ENCODE data around the gene ITPRID1.

DNA sequence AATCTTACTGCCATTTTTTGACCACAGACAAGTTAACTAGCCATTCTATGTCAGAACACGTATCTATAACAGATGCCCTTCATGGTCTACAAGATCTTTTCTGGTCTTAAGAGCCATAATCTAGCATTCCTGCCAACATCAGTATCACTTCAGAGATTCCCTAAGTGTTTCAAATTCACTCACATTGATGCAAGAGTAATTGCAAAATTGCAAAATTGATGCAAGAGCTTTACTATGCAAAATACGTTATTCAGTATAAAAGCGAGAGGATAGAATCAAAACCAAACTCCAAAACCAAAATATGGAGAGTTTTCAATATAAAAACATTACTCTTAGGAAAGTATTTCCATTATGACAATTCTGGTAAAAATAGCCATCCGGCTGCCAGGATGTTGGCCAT, 135.0 kb downstream of the ITPRID1 start:
- TF ChIP-seq, protein P1, sequence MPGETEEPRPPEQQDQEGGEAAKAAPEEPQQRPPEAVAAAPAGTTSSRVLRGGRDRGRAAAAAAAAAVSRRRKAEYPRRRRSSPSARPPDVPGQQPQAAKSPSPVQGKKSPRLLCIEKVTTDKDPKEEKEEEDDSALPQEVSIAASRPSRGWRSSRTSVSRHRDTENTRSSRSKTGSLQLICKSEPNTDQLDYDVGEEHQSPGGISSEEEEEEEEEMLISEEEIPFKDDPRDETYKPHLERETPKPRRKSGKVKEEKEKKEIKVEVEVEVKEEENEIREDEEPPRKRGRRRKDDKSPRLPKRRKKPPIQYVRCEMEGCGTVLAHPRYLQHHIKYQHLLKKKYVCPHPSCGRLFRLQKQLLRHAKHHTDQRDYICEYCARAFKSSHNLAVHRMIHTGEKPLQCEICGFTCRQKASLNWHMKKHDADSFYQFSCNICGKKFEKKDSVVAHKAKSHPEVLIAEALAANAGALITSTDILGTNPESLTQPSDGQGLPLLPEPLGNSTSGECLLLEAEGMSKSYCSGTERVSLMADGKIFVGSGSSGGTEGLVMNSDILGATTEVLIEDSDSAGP (CRISPR knock-in tag; IDR thresholded peaks at IDR 0.05; ENCODE audit: borderline replicate concordance), result no peak
- TF ChIP-seq, protein P2, sequence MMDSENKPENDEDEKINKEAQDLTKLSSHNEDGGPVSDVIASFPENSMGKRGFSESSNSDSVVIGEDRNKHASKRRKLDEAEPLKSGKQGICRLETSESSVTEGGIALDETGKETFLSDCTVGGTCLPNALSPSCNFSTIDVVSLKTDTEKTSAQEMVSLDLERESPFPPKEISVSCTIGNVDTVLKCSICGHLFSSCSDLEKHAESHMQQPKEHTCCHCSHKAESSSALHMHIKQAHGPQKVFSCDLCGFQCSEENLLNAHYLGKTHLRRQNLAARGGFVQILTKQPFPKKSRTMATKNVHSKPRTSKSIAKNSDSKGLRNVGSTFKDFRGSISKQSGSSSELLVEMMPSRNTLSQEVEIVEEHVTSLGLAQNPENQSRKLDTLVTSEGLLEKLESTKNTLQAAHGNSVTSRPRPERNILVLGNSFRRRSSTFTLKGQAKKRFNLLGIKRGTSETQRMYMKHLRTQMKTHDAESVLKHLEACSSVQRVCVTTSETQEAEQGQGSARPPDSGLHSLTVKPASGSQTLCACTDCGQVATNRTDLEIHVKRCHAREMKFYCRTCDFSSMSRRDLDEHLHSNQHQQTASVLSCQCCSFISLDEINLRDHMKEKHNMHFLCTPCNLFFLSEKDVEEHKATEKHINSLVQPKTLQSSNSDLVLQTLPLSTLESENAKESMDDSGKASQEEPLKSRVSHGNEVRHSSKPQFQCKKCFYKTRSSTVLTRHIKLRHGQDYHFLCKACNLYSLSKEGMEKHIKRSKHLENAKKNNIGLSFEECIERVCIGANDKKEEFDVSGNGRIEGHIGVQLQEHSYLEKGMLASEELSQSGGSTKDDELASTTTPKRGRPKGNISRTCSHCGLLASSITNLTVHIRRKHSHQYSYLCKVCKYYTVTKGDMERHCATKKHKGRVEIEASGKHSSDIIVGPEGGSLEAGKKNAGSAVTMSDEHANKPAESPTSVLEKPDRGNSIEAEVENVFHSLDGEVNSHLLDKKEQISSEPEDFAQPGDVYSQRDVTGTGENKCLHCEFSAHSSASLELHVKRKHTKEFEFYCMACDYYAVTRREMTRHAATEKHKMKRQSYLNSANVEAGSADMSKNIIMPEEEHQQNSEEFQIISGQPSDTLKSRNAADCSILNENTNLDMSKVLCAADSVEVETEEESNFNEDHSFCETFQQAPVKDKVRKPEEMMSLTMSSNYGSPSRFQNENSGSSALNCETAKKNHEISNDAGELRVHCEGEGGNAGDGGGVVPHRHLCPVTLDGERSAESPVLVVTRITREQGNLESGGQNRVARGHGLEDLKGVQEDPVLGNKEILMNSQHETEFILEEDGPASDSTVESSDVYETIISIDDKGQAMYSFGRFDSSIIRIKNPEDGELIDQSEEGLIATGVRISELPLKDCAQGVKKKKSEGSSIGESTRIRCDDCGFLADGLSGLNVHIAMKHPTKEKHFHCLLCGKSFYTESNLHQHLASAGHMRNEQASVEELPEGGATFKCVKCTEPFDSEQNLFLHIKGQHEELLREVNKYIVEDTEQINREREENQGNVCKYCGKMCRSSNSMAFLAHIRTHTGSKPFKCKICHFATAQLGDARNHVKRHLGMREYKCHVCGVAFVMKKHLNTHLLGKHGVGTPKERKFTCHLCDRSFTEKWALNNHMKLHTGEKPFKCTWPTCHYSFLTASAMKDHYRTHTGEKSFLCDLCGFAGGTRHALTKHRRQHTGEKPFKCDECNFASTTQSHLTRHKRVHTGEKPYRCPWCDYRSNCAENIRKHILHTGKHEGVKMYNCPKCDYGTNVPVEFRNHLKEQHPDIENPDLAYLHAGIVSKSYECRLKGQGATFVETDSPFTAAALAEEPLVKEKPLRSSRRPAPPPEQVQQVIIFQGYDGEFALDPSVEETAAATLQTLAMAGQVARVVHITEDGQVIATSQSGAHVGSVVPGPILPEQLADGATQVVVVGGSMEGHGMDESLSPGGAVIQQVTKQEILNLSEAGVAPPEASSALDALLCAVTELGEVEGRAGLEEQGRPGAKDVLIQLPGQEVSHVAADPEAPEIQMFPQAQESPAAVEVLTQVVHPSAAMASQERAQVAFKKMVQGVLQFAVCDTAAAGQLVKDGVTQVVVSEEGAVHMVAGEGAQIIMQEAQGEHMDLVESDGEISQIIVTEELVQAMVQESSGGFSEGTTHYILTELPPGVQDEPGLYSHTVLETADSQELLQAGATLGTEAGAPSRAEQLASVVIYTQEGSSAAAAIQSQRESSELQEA (CRISPR knock-in tag; IDR thresholded peaks at IDR 0.05; ENCODE audit: not compliant biosample characterization), result no peak
- TF ChIP-seq FOXK2 (IDR thresholded peaks at IDR 0.05), result no peak
- TF ChIP-seq ZNF670 (CRISPR knock-in tag; IDR thresholded peaks at IDR 0.05; ENCODE audit: borderline replicate concordance), result no peak
- TF ChIP-seq ASH2L (IDR thresholded peaks at IDR 0.05; ENCODE audit: insufficient read length, low read depth, low read length), result no peak
- no peak for TF ChIP-seq RAD21 (CRISPR knock-in tag; IDR thresholded peaks at IDR 0.05)

Measured in HepG2 (cell line).